ENCODE results near the gene SLC9A9.

GRCh38 chr3:143258692-143259091 lies 589.6 kb downstream of the SLC9A9 start:
- TF ChIP-seq CTCF (IDR thresholded peaks at IDR 0.05; ENCODE audit: low read length) (no peak), EZH2 (optimal IDR thresholded peaks at IDR 0.05; ENCODE audit: low read depth, low read length) (no peak), EZH2phosphoT487 (IDR thresholded peaks at IDR 0.05; ENCODE audit: low read length) (no peak)
